PC-3 (cell line): ENCODE data around the gene MAPK7.

Source experiments
- EZH2 ChIP-seq: fragments of 300-600 bp; sonication (generic); IDR thresholded peaks from one replicate; pipeline ENCODE4 v1.6.1; 2017; ENCODE audit warnings: antibody characterized with exemption, mild to moderate bottlenecking, low read length; ENCODE audit not compliant: unreplicated experiment
- EZH2phosphoT487 ChIP-seq: fragments of 300-600 bp; sonication (generic); IDR thresholded peaks from 2 replicates; pipeline ENCODE4 v1.6.1; 2018; ENCODE audit warnings: mild to moderate bottlenecking, antibody characterized with exemption, low read length, borderline replicate concordance
- TF ChIP-seq, protein P1 (sequence below): fragments of 300-600 bp; sonication (generic); conservative IDR thresholded peaks from 2 replicates; pipeline ENCODE4 v1.5.1; 2017; ENCODE audit warnings: antibody characterized with exemption, low read depth, mild to moderate bottlenecking, low read length

DNA sequence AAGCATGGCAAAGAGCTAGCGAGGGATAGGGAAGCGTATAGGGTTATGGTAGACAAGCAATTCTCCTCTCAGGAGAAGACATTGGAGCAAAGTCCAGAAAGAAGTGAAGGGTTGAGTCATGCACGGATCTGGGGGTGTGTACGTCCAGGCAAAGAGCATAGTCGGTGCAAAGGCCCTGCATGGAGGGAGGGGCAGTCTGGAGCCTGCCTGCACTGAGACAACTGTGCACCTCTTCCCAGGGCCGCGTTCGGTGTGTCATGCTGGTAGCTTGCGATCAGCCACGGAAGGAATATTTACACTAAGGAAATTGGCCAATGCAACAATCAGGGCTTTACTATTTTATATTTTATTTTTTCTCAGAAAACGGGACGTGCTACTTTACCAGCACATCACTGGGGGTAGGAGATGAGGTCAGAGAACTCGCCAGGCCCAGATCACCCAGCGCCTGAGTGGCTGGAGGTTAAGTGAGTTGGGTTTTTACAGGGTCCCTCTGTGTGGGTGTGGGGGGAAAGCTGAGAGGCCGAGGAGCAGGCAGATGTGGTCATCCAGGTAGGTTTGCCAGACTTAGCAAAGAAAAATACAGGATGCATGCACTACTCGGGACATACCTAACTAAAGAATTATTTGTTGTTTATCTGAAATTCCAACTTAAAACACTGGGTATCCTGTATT, 9.1 kb upstream of the MAPK7 start:
- TF ChIP-seq, protein P1, sequence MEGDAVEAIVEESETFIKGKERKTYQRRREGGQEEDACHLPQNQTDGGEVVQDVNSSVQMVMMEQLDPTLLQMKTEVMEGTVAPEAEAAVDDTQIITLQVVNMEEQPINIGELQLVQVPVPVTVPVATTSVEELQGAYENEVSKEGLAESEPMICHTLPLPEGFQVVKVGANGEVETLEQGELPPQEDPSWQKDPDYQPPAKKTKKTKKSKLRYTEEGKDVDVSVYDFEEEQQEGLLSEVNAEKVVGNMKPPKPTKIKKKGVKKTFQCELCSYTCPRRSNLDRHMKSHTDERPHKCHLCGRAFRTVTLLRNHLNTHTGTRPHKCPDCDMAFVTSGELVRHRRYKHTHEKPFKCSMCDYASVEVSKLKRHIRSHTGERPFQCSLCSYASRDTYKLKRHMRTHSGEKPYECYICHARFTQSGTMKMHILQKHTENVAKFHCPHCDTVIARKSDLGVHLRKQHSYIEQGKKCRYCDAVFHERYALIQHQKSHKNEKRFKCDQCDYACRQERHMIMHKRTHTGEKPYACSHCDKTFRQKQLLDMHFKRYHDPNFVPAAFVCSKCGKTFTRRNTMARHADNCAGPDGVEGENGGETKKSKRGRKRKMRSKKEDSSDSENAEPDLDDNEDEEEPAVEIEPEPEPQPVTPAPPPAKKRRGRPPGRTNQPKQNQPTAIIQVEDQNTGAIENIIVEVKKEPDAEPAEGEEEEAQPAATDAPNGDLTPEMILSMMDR, result no peak
- TF ChIP-seq EZH2phosphoT487 (no peak), EZH2 (no peak)
